Stimulated activated CD8-positive, alpha-beta memory T cell treated with anti-CD3 and anti-CD28 coated beads, Interleukin-4, amount 100 ng/mL, for 48 hours (primary cell): ENCODE measurements around the gene AP2B1.

Experiments
- DNase-seq: peaks from one replicate; pipeline ENCODE4 v3.0.0-alpha.2; 2020

Gene AP2B1

DNA sequence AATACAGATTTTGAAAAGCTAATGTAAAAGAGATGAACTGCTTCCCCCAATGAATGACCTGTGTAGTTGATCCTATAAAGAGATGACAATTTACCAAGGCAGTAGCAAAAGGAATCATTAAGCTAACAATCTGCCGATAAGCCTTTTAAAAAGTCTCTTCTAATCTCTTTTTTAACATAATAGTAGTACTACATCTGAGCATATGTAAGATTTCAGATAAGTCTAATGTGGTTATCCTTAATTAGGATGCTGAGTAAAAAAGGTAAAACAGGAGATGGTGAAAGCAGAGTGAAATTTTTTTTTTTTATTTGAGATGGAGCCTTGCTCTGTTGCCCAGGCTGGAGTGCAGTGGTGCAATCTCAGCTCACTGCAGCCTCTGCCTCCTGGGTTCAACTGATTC lies 118.1 kb downstream of the AP2B1 start:
- DNase-seq = no peak

DNA sequence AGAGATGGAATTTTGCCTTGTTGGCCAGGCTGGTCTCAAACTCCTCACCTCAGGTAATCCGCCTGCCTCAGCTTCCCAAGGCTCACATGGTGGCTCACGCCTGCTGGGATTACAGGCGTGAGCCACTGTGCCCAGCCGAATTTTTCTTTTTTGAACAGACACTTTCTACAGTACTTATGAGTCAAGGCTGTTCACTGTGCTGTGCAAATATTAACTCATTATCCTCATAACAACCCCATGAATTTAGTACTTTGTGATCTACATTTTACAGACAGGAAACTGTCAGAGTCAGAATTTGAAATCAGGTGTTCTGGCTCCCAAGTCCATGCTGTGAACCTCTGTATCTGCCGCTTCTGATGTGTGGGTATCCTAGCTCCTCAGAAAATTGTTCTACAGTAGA lies 118.6 kb downstream of the AP2B1 start:
- no peak for DNase-seq

DNA sequence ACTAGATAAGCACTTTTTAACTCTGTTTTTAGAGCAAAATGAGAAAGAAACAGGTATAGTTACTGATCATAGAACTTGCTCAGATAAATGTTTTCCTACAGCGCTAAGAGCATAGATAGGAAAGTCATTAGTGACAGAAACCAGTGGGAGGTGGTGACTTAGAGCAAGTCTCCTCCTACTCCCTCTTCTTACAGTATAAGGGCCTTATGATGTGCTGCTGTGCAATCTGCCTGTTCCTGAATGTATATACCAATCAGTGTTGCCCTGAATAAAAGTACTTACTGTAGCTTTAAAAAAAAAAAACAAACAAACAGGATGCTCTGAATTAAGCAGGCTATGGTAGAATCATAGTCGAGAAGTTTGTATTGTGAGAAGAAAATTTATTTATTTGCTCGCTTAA lies 121.0 kb downstream of the AP2B1 start:
- DNase-seq = no peak

DNA sequence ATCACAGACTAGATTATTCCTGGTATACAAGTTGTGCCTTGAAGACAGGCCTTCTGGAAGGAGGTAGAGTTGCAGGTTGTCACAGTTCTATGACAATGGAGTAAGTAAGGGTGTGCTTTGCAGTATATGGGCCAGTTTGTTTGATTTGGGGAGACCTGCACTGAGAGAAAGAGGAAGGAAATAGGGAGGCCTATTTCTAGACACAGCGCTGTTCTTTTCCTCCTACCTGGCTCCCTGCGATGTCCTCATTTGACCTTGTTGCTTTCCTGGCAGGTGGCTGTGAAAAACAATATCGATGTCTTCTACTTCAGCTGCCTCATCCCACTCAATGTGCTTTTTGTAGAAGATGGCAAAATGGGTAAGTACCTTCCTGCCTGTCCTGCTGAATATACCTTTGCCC lies 121.8 kb downstream of the AP2B1 start:
- DNase-seq = no peak

DNA sequence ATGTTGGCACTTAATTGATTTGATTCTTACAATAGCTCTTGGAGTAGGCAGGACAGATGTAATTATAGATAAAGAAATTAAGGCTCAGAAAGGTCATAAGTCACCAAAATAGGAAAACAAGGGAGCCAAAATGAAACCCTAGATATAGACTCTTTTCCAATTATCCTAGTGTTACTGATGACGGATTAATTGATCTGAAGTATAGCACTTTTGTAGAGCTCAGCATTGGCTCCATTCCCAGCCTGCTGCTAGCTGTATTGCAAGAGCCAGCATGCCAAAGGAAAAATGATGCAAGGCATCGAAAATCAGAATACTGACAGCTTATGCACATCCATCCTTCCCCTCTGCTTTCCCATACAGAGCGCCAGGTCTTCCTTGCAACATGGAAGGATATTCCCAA lies 122.8 kb downstream of the AP2B1 start:
- no peak for DNase-seq

DNA sequence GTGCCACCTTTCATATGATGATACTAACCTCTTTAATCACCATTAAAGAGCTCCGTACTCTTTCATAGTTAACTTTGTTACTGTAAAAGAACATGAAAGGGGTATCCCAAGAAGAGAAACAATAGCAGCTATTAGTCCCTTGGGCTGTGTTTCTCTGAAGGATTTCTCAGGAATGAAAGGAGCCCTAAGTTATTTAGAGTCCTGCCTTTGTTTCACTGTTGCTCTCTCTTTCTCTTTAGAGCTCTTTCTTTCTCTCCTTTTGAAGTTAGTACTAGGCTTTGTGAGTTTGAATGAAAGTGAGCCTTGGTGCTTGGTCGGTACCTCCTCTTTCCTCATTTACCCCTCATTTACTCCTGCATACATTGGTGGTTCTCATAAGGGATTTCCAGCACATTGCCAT lies 123.8 kb downstream of the AP2B1 start:
- DNase-seq = no peak

DNA sequence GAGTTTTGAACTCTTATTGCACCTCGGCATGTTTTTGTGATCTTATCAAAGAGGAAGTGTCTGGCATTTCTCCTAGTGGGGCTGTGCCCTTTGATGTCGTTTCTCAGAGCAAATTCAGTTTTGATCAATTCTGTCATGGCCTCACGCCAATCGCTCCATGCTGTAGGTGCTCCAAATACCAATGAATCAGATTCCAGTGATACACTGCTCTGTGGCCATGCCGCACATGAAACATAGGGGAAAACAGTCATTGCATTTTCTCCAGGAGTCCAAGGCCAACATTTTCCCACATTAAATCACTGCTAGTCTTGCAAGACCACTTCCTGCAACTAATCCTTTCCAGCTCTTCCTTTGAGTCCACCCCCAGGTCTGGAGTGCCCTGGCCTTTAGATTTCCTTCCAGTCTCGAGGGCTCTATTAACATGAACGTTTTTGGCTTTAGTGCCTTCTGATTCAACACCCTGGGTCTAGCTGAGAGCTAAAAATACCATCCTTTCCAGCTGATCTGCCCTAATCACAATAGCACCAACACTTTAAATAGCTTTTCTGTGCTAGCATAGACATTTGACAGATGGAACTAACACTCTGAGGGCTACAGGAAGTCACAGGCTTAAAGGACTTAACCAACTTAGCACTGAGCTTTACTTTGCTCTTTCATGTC lies 126.1 kb downstream of the AP2B1 start:
- DNase-seq = no peak

DNA sequence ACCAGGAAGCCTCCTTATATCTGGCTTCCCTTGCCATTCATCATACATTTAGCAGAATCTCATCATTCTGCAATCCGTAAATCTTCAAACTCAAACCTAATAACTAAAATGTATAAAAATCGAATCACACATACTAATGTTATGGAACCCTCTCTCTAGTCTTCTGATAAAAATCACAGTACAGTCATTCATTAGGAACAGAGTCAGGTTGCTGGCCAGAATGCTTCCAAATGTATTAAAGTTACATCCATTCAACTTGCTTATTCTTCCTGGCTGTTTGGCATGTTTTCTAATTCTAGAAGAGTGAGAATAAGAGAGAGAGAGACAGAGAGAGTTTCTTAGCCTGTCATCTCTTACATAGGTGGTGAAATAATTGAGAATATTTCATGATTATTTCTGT lies 127.9 kb downstream of the AP2B1 start:
- DNase-seq = no peak

DNA sequence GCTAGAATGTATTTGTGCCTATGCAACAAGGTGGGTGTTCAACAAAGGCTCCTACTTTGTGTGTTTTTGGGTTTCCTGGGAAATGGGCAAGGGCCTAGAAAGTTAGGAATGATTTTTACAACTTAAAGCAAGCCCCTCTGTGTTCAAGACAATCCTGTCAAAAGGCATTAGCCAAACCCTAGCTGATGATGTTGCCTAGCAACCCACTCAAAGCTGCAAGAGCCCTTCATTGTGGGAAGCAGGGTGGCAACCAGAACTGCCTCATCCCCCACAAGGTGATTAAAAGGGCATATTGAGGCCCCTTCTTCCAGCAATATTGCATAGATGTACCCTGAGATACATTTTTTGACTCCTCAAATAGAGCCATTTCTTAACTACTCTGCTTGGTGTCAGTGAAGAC lies 128.3 kb downstream of the AP2B1 start:
- no peak for DNase-seq

DNA sequence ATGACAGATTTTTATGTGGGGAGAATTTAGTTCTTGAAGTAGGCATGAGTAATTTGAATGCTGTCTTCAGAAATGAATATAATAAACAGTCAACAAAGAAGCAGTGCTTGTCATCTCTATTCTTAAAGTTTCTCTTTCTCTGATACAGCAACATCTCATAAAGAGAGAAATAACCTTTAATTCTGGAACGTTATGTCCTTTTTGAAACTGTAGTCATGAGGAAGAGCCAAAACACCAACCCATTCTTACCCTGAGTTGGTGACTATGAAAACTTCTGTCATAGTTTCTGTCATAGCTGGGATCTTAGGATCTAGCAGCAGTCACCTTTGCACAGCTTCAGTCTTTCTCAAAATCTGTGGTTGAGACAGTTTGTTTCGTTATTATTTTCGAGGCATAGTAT lies 129.1 kb downstream of the AP2B1 start:
- no peak for DNase-seq

DNA sequence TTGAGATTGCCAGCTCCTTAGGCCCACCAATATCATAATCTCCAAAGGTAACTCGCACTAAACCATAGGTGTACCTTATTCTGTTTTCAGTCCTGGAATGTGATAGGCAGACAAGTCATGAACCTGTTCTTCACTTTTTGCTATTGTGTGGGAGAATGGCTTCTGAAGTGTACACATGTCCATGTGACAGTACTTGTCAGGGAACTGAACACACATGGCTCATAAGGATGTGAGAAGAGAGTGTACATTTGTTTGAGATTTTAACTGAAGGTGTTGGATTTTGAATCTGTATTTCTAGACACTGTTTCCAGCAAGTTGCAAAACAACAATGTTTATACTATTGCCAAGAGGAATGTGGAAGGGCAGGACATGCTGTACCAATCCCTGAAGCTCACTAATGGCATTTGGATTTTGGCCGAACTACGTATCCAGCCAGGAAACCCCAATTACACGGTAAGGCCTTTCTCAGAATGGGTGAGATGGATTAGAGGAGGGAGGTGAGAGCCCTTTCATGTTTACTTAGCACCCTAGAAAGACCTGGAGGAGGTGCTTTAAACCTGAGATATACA lies 129.9 kb downstream of the AP2B1 start:
- DNase-seq = no peak

DNA sequence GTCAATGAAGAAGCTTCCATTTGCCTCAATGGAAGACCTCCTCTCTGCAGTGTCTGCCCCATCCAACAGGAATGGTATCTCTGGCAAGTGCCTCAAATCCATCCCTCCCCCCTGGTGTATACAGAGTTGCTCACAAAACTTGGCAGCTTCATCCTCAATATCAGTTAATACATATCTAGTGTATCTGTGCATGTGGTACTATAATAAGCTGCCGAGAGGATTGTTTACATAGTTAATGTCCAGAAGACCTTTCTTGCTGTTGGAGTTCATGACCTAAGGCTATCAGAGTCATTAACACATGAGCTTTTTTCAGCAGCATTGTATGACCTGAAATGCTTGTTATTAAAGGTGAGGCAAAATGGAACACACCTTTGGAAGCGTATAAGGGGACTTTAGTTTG lies 130.4 kb downstream of the AP2B1 start:
- no peak for DNase-seq

DNA sequence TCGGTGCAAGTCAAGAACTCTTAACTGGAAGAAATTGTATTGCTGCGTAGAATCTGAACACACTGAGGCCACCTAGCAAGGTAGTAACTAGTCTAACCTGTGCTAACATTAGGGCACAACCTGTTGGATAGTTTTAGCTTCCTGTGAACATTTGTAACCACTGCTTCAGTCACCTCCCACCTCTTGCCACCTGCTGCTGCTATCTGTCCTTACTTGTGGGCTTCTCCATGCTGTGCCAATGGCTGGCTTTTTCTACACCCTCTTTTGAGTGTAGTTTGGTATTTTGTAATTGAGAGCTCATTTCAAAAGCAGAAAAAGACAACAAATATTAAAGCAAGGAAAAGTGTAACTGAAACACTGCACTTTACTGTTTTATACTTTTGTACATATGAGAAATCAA lies 136.6 kb downstream of the AP2B1 start:
- DNase-seq = no peak

DNA sequence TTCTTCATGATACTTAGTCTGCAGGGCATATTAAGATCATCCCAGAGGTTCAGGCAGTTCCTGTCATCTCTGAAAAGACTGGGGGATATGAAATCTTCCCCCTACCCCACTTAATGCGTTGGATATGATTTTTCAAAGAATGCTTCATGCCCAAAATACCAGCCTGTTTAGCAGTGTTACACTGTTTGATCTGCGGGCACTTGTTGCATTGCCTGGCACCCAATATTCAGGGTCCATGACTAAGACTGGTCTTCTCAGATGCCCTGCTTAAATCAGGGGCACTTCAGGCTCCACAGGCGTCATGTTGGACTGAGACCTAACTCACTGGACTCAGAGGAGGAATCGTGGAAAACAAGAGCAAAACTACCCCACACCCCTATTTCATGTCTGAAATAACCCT lies 137.9 kb downstream of the AP2B1 start:
- no peak for DNase-seq

DNA sequence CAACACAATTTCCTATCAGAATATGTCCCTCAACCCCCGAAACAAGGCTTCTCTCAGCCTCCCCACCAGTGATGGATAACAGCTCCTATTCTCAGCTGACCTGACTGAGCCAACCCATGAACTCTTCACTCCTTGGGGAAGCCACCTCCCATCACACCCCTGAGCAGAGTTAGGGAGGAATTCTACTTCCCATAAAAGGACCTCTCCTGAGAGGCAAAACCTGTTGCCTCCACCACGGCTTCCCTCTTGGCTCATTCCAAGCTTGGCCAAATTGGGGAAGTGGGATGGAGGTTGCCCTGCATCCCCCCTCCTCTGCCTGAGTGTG lies 138.6 kb downstream of the AP2B1 start:
- DNase-seq = no peak

DNA sequence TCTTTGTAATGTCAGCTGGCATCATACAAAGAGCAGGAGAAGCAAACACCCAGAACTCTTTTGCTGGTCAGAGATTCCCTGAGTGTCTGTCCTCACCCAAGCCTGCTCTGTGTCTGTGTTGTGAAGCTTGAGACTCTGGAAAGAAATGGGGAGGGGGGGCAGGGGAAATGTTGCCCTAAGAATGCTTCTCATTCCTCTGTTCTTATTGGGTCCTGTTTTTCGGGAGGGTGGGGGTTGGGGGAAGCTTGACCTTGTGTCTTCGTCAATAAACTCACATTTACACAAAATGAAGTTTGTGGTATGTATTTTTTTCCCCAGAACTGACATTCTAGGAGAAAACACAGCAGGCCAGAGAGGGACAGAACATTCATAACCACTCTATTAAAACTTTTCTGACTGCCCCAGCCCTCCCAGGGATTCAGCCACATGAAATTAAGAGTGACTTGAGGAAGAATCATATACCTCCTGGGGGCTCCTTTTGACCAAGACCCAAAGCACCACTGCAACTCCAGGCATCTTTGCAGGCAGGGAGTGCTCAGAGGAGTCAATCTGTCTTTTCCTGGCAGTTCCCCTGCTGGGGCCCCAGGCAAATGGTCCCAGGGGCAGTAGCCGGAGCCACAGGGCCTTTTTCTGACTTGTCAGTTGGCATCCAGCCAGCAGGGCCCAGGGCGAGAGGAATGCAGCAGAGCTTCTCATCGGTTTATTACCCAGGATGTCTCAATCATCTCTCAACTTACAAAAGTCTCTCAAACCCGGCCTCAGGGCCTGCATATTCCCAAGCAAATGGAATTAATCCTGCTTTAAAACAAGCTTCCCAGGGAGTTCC lies 139.2 kb downstream of the AP2B1 start:
- no peak for DNase-seq

DNA sequence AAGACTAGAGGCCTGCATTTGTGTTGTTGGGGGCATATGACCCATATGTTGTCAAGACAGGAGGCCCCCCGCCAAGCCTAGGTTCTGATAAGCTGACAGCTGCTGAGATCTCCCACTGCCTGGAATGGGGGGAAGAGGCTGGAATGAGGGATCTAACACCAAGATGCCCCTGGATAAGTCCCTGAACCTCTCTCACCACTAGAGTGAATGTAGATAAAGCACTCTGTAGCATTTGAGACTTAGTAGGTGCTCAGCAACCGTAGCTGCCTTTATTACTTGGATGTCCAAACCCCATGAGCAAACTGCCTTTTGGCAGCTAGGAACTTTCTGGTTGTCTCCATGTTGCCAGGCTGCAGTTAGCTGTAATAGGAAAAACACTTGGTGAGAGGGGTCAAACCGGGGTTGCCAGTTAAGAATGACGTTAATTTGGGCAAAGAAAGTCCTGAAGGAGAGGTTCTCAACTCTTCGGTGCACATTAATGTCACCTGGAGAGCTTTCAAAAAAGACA lies 139.9 kb downstream of the AP2B1 start:
- DNase-seq = no peak

DNA sequence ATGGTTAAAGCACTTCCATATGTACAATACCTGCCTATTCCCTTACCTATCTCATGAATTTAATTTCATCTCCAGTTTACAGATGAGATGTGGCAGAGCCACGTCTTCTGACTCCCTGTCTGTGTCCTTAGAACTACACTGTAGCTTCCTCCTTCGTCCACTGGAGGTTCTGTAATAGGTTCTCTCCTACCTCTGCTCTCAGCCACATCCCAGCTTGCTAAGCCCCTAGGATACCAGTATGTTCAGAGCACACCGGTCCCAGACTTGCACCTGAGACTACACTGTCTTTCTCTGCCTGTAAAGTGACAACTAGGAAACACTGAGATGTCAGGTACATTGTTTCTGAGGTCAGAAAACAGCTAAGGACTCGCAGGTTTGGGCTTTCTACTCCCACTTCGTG lies 140.5 kb downstream of the AP2B1 start:
- DNase-seq = no peak

DNA sequence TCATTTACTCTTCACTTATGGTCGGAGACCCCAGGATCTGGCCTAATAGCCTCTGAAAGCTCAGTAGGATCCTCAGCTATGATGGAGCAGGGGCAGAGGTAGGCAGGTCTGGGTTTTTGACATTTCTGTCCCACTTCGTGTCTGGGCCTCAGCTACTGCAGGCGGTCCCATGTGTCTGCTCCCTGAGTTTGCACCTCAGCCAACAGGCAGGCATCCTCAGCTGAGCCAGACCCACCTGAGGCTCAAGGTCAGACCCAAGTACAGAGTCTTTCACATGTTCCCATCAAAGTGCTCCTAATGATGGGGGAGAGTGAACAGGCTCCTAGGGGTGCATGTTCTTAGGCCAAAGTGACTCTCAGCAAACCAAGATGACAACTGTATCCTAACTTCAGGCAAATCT lies 141.4 kb downstream of the AP2B1 start:
- DNase-seq = no peak

DNA sequence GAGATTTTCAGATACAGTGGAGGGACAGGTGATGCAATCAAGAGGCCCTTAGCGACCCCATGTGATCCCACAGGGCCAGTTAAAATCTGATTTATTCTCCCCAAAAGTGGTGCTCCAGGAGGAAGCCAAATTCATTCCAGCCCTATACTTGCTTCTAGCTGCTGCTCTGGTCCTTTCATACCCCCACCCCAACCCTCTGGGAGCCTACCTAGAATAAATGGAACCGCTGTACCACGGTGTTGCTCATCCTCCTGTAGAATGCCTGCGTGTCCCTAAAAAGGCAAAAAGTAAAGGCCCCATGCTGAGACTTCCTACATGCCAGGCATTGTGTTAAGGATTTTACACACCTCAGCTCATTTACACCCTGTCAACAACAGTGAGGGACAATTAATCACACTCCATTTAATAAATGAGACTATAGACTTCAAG lies 142.3 kb downstream of the AP2B1 start:
- DNase-seq = no peak

DNA sequence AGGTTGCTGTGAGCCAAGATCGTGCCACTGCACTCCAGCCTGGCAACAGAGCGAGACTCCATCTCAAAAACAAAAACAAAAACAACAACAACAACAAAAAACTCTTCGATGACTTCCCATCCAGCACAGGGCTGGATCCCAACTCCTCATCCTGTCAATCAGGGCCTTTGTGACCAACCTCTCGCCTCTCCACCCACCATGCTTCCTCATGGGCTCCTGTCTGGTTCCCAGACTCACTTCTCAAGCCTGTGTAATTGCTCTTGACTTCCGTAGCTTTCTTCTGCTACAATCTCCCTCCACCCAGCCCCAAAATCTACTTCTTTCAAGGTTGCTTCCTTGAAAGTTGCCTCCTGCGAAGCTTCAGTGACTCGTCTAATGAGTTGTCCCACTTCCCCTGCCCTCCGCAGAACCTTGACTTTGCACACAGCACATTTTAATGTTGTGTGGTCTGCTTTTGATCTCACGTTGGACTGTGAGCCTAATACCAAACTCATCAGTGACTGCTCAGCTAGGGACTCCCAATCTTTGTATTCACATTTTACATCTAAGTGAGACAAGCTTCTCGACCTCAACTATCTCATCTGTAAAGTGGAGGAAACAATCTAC lies 143.4 kb downstream of the AP2B1 start:
- no peak for DNase-seq

DNA sequence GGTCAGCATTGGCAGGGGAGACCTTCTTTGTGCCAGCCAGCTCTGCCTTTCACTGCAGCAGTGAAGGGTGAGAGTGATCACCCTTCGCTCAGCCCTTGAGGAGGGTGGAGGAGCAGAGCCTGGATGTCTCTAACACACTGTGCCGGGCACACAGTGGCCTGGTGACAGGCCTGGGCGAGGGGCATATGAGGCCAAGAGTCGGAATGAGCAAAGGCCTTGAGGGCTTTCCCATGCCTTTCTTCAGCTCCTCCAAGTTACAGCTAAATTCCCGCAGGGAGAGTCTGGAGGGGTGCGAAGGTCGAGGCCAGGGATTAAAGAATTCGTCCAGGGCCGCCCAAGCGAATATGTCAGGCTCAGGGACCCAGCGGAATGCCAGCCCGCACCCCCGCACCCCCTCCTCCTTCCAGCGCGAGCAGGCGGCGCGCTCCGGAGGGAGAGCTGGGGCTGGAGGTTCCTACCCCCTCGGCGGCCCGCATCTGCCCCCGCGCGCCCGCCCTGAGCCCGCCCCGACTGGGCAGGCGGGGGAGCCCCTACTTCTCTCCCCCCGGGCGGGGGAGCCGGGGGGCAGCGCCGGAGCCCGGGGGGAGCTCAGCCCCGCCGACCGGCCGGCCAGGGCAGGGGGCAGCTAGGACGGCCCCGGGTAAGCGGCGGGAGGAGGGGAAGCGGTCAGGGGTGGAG lies 144.3 kb downstream of the AP2B1 start, which contains the start of gene RASL10B:
Gene RASL10B, plus strand, starts transcription at position 401 of the 678 bp plus-strand sequence. CDS start 3,546 bp downstream, outside the sequence.
- DNase-seq = peak; percentile 70
